Measurements from ENCODE around the gene PROS1. TPM values are rescaled to one million over a fixed set of nuclear protein-coding genes. Genes with fewer than 3 reads are reported as not detected.
"Not testable (repeated sequence)": the region's sequence is repeated elsewhere in the genome, so short reads cannot be mapped to it uniquely, and the experiment has no call there.

PROS1 gene
- total RNA-seq, 1 donor from 2014 or later: 24.5 TPM

DNA sequence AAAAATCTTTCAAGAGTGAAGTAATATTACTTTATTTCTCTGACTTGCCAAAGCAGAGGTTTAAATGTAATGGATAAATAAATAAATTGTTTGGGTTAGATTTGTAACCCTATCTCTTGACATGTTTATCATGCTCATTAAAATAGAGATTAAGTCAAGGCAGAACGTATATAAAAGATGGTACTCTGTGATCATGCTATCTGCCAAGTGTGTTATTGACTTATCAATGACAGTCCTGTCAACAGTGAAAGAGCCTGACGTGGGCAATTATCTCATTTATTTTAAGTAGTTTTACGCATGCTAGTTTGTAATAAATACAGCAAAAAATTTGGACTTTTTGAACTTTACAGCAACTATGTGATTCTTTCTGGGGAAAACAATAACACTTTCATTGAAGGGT, 43.7 kb downstream of the PROS1 start:
- DNase-seq (ENCODE audit: low spot score): no peak
- Mint-ChIP-seq H3K36me3 (ENCODE audit: low read depth) (no peaks in the 10 kb centered on the region), H3K4me1 (ENCODE audit: low read depth) (no peaks in the 10 kb centered on the region), H3K27me3 (ENCODE audit: low read depth) (peaks cover 3% of the 10 kb centered on the region), H3K27ac (ENCODE audit: unreplicated experiment) (no peak overlapping the region), H3K9me3 (ENCODE audit: low read depth) (no peaks in the 10 kb centered on the region), H3K4me3 (ENCODE audit: unreplicated experiment) (no peak overlapping the region)
- TF ChIP-seq, protein P1, sequence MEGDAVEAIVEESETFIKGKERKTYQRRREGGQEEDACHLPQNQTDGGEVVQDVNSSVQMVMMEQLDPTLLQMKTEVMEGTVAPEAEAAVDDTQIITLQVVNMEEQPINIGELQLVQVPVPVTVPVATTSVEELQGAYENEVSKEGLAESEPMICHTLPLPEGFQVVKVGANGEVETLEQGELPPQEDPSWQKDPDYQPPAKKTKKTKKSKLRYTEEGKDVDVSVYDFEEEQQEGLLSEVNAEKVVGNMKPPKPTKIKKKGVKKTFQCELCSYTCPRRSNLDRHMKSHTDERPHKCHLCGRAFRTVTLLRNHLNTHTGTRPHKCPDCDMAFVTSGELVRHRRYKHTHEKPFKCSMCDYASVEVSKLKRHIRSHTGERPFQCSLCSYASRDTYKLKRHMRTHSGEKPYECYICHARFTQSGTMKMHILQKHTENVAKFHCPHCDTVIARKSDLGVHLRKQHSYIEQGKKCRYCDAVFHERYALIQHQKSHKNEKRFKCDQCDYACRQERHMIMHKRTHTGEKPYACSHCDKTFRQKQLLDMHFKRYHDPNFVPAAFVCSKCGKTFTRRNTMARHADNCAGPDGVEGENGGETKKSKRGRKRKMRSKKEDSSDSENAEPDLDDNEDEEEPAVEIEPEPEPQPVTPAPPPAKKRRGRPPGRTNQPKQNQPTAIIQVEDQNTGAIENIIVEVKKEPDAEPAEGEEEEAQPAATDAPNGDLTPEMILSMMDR (IDR thresholded peaks at IDR 0.05): no peak

DNA sequence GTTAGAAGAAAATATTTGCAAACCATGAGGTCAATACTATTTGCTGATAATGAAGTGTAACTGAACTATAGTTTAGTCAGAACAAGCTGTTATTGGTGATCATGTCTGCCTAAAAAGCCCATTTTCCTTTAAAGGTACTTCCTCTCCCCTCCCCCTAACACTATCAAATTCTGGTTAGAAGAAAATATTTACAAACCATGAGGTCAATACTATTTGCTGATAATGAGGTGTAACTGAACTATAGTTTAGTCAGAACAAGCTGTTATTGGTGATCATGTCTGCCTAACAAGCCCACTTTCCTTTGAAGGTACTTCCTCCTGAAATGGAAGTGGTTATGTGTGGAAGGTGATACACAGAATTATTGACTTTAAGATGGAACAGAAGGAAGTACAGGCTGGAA, 46.9 kb downstream of the PROS1 start:
- peaks cover 2% of the 10 kb centered on the region for H3K4me1 Mint-ChIP-seq (ENCODE audit: low read depth)
- H3K4me3 Mint-ChIP-seq (ENCODE audit: unreplicated experiment): no peak overlapping the region
- DNase-seq (ENCODE audit: low spot score): no peak
- no peak overlapping the region for H3K27ac Mint-ChIP-seq (ENCODE audit: unreplicated experiment)
- no peaks in the 10 kb centered on the region for H3K9me3 Mint-ChIP-seq (ENCODE audit: low read depth)
- H3K27me3 Mint-ChIP-seq (ENCODE audit: low read depth): peaks cover 3% of the 10 kb centered on the region
- no peaks in the 10 kb centered on the region for H3K36me3 Mint-ChIP-seq (ENCODE audit: low read depth)
- TF ChIP-seq, protein P1 (IDR thresholded peaks at IDR 0.05): no peak

DNA sequence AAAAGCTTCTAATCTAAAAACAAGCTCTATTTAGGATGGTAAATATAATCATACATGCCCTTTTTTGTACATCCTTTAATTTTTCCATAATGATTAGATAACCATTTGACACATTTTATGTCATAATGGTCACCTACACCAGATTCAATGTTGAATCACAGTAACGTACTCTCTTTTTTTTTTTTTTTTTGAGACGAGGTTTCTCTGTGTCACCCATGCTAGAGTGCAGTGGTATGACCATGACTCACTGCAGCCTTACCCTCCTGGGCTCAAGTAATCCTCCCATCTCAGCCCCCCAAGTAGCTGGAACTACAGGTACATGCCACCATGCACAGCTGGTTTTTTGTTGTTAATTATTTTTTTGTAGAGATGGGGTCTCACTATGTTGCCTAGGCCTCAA, 49.2 kb downstream of the PROS1 start:
- Mint-ChIP-seq H3K4me3 (ENCODE audit: unreplicated experiment) (no peak overlapping the region), H3K9me3 (ENCODE audit: low read depth) (no peaks in the 10 kb centered on the region), H3K27me3 (ENCODE audit: low read depth) (no peaks in the 10 kb centered on the region), H3K27ac (ENCODE audit: unreplicated experiment) (no peak overlapping the region), H3K36me3 (ENCODE audit: low read depth) (no peaks in the 10 kb centered on the region), H3K4me1 (ENCODE audit: low read depth) (peaks cover 5% of the 10 kb centered on the region)
- DNase-seq (ENCODE audit: low spot score): no peak
- TF ChIP-seq, protein P1 (IDR thresholded peaks at IDR 0.05): no peak

DNA sequence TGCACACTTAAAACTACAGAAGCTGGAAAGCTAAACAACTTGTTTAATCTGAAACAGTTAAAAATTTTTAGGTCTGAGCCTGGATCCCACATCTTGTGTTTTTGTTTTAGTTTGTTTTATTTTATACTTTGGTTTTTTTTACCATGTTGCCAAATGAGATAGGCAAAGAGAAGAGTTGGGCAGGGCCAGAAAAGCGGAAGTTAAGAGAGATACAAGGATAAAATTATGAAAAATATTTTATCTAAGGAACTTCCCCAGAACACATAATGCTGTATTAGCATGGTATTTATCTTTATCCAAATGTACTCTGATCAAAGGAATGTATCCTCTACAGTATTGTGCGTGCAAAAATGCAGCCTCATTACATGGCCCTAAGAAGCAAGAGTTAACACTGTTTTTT, 50.7 kb downstream of the PROS1 start:
- TF ChIP-seq, protein P1 (IDR thresholded peaks at IDR 0.05): no peak
- Mint-ChIP-seq H3K36me3 (ENCODE audit: low read depth) (peaks cover 3% of the 10 kb centered on the region), H3K4me3 (ENCODE audit: unreplicated experiment) (no peak overlapping the region), H3K4me1 (ENCODE audit: low read depth) (peaks cover 5% of the 10 kb centered on the region), H3K9me3 (ENCODE audit: low read depth) (no peaks in the 10 kb centered on the region), H3K27me3 (ENCODE audit: low read depth) (no peaks in the 10 kb centered on the region), H3K27ac (ENCODE audit: unreplicated experiment) (no peak overlapping the region)
- DNase-seq (ENCODE audit: low spot score): no peak

DNA sequence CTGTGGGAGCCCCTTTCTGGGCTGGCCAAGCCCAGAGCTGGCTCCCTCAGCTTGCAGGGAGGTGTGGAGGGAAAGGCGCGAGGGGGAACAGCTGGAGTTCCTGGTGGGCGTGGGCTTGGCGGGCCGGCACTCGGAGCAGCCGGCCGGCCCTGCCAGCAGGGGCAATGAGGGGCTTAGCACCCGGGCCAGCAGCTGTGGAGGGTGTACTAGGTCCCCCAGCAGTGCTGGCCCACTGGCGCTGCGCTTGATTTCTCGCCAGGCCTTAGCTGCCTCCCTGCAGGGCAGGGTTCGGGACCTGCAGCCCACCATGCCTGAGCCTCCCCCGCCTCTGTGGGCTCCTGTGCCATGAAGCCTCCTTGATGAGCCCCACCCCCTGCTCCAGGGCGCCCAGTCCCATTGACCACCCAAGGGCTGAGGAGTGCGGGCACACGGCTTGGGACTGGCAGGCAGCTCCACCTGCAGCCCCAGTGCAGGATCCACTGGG, 56.1 kb downstream of the PROS1 start:
- not testable (repeated sequence) for H3K27ac Mint-ChIP-seq (ENCODE audit: unreplicated experiment)

DNA sequence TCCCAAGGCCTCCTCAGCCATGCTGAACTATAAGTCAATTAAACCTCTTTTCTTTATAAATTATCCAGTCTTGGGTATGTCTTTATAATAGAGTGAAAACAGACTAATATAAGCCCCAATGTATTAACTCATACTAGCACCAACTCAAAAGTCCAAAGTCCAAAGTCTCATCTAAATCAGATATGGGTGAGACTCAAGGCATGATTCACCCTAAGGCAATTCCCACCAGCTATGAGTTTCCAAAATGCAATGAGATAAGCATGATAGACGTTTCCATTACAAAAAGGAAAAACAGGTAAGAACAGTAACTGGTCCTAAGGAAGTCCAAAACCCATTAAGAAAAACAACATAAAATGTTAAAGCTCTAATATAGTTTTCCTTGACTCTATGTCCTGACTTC, 60.1 kb downstream of the PROS1 start:
- H3K36me3 Mint-ChIP-seq (ENCODE audit: low read depth); H3K27ac Mint-ChIP-seq (ENCODE audit: unreplicated experiment); H3K27me3 Mint-ChIP-seq (ENCODE audit: low read depth); H3K4me3 Mint-ChIP-seq (ENCODE audit: unreplicated experiment); H3K9me3 Mint-ChIP-seq (ENCODE audit: low read depth); DNase-seq (ENCODE audit: low spot score); H3K4me1 Mint-ChIP-seq (ENCODE audit: low read depth): not testable (repeated sequence)

More for the DNA sequence above, 56.1 kb downstream of the PROS1 start:
- not testable (repeated sequence) for H3K36me3 Mint-ChIP-seq (ENCODE audit: low read depth); DNase-seq (ENCODE audit: low spot score); H3K4me3 Mint-ChIP-seq (ENCODE audit: unreplicated experiment); H3K27me3 Mint-ChIP-seq (ENCODE audit: low read depth); H3K4me1 Mint-ChIP-seq (ENCODE audit: low read depth); H3K9me3 Mint-ChIP-seq (ENCODE audit: low read depth)
